Stomach (tissue), 4 donors: ENCODE data around the gene KSR2.

Experiments used
- CTCF ChIP-seq, 7 experiments: fragments of 450-650 bp in 4 of 7; fragments of 200-600 bp in 3 of 7; sonication (generic) in 3 of 7; IDR thresholded peaks; one replicate each; pipeline ENCODE4 v1.5.1; 2016 to 2019; ENCODE audit warnings: antibody characterized with exemption in 7 of 7, control low read depth in 2 of 7, mild to moderate bottlenecking in 1 of 7
- EP300 ChIP-seq: sonication (generic); formaldehyde crosslinking; IDR thresholded peaks from one replicate; pipeline ENCODE4 v1.6.1; 2017; ENCODE audit warnings: antibody characterized with exemption
- POLR2A ChIP-seq, 4 donors: fragments of 450-650 bp; IDR thresholded peaks; one replicate each; pipeline ENCODE4 v1.6.1; 2016; ENCODE audit warnings: antibody characterized with exemption in 4 of 4, control low read depth in 2 of 4, mild to moderate bottlenecking in 1 of 4, moderate library complexity in 1 of 4
- POLR2AphosphoS5 ChIP-seq, 3 donors: sonication (generic); formaldehyde crosslinking; IDR thresholded peaks; one replicate each; pipeline ENCODE4 v1.6.1; 2016; ENCODE audit warnings: antibody characterized with exemption in 3 of 3

DNA sequence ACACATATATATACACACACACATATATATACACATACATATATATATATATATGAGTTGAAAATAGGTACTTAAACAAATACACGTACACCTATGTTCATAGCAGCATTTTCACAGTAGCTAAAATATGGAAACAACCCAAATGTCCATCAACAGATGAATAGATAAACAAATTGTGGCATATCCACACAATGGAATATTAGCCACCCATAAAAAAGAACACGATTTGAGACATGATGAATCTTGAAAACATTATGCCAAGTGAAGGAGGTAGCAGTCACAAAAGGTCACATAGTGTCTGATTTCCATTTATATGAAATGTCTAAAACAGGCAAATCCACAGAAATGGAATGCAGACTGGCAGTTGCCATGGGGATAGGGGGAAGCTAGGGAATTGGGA is 276.3 kb downstream of the KSR2 start:
- TF ChIP-seq CTCF (IDR thresholded peaks at IDR 0.05) (no peak), POLR2A (IDR thresholded peaks at IDR 0.05) (no peak), POLR2AphosphoS5 (IDR thresholded peaks at IDR 0.05) (no peak), EP300 (no peak)
